Gastrocnemius medialis (tissue), 4 donors: ENCODE results near the gene BCL11A.

Experiments
- CTCF ChIP-seq, 5 experiments: fragments of 450-650 bp in 3 of 5; fragments of 200-600 bp in 2 of 5; sonication (generic) in 2 of 5; IDR thresholded peaks in 4 of 5; conservative IDR thresholded peaks in 1 of 5; 1 replicate in 4 of 5; 2 replicates in 1 of 5; pipeline ENCODE4 v1.5.1; 2016 to 2019; ENCODE audit warnings: antibody characterized with exemption in 5 of 5, mild to moderate bottlenecking in 3 of 5, moderate library complexity in 3 of 5
- POLR2A ChIP-seq, 2 donors: fragments of 450-650 bp; IDR thresholded peaks; one replicate each; pipeline ENCODE4 v1.6.1; 2017; ENCODE audit warnings: antibody characterized with exemption in 2 of 2, mild to moderate bottlenecking in 2 of 2, moderate library complexity in 2 of 2

- TF ChIP-seq CTCF (IDR thresholded peaks at IDR 0.05 in 4 of 5, conservative IDR thresholded peaks at IDR 0.05 in 1 of 5) (no peak), POLR2A (IDR thresholded peaks at IDR 0.05) (no peak)
Observed at GRCh38 chr2:60432035-60432601, 121.3 kb downstream of the BCL11A start.
